GM13977 (cell line): ENCODE results near the gene FNTB.

ENCODE experiments used
- DNase-seq: peaks from one replicate; pipeline ENCODE4 v3.0.0; 2012; ENCODE audit warnings: low spot score
- CTCF ChIP-seq: IDR thresholded peaks from 2 replicates; pipeline ENCODE4 v1.5.1; 2012; ENCODE audit warnings: mild to moderate bottlenecking, control low read depth; ENCODE audit not compliant: insufficient read depth; ENCODE audit errors: extremely low read depth, missing control alignments
- in situ Hi-C: fragments of 300-500 bp; cut with MboI; formaldehyde crosslinking; loops from one replicate; pipeline ENCODE4 v1.12.0; 2022; ENCODE audit warnings: low sequenced_read_pairs, low pct_unique_long_range_greater_than_20kb, mixed read lengths, inconsistent platforms; ENCODE audit not compliant: unreplicated experiment

The FNTB gene

DNA sequence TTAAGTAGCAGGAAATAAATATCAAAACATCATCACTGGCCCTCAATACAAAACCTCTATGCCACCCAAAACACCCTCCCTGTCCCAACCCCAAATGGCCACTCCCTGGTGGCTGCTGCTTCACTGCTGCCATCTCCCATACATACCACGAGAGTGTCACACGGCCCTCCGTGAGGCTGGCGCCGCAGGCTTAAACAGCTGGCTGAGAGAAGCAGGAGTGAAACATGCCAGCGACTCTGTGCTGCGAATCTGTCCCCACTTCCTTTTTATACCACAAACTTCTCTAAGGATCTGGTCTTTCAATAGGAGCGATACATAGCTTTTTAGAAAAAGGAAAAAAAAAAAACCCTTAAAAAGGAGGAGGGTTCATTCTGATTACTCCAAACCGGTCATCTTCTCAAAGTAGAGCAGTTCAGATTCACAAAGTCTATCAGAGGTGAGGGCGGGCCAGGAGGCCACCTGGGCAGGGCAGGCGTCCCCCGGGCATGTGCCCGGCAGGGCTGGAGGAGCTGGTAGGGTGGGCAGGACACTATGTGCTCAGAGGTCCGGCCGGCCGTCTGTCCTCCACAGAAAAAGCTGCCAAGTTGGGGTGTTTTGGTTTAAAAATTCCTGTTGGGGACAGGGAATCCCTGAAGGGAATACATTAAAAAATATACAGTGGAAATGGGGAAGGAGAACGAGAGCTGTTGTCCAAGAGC lies 89.1 kb downstream of the FNTB start:
- DNase-seq = no peak
- no peak for TF ChIP-seq CTCF
- in situ Hi-C loops = no loop called here

DNA sequence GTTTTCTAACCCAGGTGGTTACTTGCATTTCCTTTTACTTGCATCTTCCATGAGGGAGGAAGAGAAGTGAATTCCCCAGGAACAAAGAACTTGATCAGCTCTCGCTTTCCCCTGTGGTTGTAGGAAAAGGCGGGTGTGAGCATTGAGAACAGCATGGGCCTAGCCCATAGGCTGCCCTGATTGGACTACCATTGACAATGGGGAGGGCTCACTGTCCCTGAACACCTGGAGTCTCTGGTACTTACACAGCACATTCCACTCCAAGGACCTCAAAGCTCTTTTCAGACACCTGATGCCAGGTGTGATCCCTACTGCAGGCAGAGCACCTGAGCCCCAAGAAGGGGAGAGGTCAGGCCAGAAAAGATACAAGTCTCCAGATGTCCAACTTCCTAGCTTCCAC lies 90.6 kb downstream of the FNTB start:
- no peak for TF ChIP-seq CTCF
- in situ Hi-C loops = no loop called here
- no peak for DNase-seq

GRCh38 chr14:65079201-65079600 lies 92.5 kb downstream of the FNTB start:
- in situ Hi-C loops = no loop called here
- DNase-seq = no peak
- no peak for TF ChIP-seq CTCF

GRCh38 chr14:65079768-65080167 lies 93.1 kb downstream of the FNTB start:
- no peak for DNase-seq
- no peak for TF ChIP-seq CTCF
- in situ Hi-C loops = no loop called here

DNA sequence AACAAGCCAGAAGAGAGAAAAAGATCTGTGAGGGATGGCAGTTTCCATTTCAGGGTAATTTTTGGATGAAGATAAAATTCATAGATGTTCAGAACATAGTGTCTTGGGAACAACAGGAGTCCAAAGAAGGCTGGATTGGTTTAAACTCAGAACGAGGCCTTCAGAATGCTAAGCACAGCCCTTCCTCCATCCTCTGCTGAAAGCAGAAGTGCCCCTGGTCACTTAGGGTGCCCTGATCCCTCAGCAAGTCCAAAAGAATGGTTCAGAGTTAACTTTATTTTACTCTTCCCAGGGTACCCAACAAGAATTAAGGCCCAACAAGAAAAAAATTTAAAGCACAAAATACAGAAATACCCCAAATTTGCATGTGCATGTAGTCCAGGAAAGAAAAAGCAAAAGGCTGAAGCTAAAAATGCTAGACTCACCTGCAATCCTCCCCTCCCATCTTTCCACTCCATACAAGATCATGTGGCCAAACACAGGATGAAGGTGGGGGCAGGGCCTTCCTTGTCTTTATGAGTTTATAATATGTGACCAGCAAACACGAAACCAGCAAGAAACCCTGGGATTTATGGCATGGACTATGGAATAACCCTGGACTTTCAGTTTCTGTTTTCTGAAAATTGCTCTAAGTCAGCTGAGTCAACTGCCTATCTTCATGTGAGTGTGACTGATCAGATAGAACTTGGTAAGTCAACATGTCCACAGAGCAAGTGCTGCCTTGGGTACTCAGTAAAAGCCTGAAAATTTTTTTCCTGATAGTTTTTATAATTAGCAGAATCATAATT lies 94.5 kb downstream of the FNTB start:
- TF ChIP-seq CTCF = no peak
- in situ Hi-C loops = no loop called here
- no peak for DNase-seq

GRCh38 chr14:65082930-65083329 lies 96.2 kb downstream of the FNTB start:
- no peak for TF ChIP-seq CTCF
- in situ Hi-C loops = no loop called here
- DNase-seq = no peak
